ENCODE data around the gene RHBDD1.
"Not testable (repeated sequence)": the region's sequence is repeated elsewhere in the genome, so short reads cannot be mapped to it uniquely, and the experiment has no call there.

Gene RHBDD1

DNA sequence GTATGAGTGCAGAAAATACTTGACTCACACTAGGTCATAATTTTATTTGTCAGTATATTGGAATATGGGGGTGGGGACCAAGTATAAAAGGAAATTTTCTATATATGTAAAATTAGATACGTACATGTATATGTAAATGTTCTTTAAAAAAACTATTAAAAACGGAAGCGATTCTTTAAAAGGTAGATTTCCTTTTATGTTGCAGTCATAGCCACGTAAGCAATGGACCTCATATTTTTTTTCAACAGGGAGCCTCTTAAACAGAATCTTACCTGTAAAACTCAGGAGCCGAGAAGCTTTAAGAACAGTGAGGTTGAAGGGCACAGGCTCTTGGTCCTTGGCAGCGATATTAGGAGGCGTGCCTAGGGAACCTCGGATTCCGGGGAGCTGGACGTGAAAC is 3.3 kb downstream of the RHBDD1 start:
- ATAC-seq (replicated peaks; ENCODE audit: extremely low read depth, poor library complexity, severe bottlenecking), result no peak
- Mint-ChIP-seq H3K27me3 (no peaks in the 10 kb centered on the region), H3K36me3 (ENCODE audit: insufficient read depth) (peaks cover 14% of the 10 kb centered on the region), H3K4me1 (peaks cover 49% of the 10 kb centered on the region), H3K27ac (ENCODE audit: low read depth) (peak overlapping the region; percentile 62), H3K4me3 (no peak overlapping the region), H3K9me3 (no peaks in the 10 kb centered on the region)
- no peak for DNase-seq (ENCODE audit: low spot score in 2 of 2)

DNA sequence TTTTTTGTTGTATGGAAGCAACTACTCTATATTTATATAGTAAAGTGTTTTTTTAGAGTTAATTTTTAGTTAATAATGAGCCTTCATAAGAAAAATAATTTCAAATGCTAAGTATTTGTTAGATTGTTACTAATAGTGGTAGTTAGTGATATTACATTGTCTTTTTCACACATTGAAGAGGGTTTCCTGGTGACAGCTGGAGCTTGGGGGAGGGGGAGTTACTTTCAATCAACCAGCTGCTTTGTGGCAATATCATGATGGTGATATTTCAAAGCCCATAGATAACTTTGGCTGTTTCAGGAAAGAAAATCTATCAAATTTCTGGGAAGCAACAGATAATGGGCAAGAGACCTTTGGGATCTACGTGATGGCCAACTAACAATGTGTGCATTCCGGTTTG is 4.1 kb downstream of the RHBDD1 start:
- no peak overlapping the region for H3K4me3 Mint-ChIP-seq
- no peaks in the 10 kb centered on the region for H3K9me3 Mint-ChIP-seq
- H3K4me1 Mint-ChIP-seq, result peaks cover 49% of the 10 kb centered on the region
- H3K27ac Mint-ChIP-seq (ENCODE audit: low read depth), result no peak overlapping the region
- no peaks in the 10 kb centered on the region for H3K27me3 Mint-ChIP-seq
- peaks cover 14% of the 10 kb centered on the region for H3K36me3 Mint-ChIP-seq (ENCODE audit: insufficient read depth)
- DNase-seq (ENCODE audit: low spot score in 2 of 2) (no peak), ATAC-seq (replicated peaks; ENCODE audit: extremely low read depth, poor library complexity, severe bottlenecking) (no peak)

DNA sequence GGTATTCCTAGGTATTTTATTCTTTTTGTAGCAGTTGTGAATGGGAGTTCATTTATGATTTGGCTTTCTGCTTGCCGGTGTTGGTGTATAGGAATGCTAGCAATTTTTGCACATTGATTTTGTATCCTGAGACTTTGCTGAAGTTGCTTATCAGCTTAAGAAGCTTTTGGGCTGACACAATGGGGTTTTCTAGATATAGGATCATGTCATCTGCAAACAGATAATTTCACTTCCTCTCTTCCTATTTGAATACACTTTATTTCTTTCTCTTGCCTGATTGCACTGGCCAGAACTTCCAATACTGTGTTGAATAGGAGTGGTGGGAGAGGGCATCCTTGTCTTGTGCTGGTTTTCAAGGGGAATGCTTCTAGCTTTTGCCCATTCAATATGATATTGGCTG is 7.1 kb downstream of the RHBDD1 start:
- H3K4me3 Mint-ChIP-seq; H3K27ac Mint-ChIP-seq (ENCODE audit: low read depth); H3K9me3 Mint-ChIP-seq; H3K27me3 Mint-ChIP-seq; H3K36me3 Mint-ChIP-seq (ENCODE audit: insufficient read depth); ATAC-seq (replicated peaks; ENCODE audit: extremely low read depth, poor library complexity, severe bottlenecking); DNase-seq (ENCODE audit: low spot score in 2 of 2): not testable (repeated sequence)
- H3K4me1 Mint-ChIP-seq, result peaks cover 31% of the 10 kb centered on the region

DNA sequence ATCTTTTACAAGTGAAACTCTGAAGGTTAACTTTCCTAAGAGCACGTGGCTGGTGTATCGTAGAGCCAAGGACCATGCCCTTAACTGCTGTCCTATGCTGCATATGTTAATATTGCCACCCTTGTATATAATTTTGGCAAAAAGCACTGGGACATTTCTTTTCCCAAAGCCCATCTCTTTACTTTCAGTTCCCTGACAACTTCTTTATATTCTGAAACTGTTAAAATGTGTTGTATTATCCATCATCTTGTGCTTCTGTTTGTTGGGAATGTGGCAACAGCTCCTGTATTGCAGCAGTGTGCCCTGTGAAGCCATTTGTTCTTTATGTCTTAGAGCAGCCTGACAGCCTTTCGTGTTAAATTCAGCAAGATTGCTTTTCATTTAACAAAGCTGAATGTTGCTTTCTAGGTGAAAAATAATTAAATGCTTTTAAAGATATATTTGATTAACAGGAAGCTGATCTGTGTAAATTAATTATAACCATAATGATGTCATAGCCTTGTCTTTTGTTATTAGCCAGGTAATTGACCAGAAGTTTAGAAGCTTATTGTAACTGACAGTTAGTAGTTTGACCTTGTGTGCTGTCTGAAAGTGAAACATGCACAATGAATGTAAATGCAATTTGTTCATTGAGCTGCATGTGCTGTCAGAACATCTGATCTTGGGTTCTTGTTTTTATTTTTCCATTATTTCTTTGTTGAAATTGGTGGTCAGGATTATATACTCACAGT is 9.7 kb downstream of the RHBDD1 start:
- Mint-ChIP-seq H3K9me3 (no peaks in the 10 kb centered on the region), H3K36me3 (ENCODE audit: insufficient read depth) (no peaks in the 10 kb centered on the region), H3K27me3 (no peaks in the 10 kb centered on the region), H3K4me1 (peaks cover 30% of the 10 kb centered on the region), H3K27ac (ENCODE audit: low read depth) (no peak overlapping the region), H3K4me3 (no peak overlapping the region)
- ATAC-seq (replicated peaks; ENCODE audit: extremely low read depth, poor library complexity, severe bottlenecking) (no peak), DNase-seq (ENCODE audit: low spot score in 2 of 2) (no peak)

DNA sequence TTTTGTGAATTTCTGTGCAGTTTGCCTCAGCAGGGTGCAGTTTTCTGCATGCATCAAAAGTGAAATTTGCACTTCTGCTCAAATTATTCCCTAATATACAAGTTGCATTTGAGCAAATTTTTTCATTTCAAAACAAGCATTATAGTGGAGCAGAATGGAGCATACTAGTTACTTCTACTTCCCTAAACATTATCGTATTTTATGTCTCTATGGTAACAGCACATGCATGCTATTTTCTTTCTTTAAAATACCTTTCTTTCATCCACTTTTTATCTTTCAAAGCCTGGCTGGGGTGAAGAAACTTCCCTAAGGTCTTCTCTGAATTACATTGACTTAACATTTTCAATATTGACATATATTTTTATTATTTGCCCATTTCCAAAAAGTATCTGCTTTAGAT is 11.2 kb downstream of the RHBDD1 start:
- peaks cover 27% of the 10 kb centered on the region for H3K4me1 Mint-ChIP-seq
- no peak for ATAC-seq (replicated peaks; ENCODE audit: extremely low read depth, poor library complexity, severe bottlenecking)
- H3K27me3 Mint-ChIP-seq, result no peaks in the 10 kb centered on the region

DNA sequence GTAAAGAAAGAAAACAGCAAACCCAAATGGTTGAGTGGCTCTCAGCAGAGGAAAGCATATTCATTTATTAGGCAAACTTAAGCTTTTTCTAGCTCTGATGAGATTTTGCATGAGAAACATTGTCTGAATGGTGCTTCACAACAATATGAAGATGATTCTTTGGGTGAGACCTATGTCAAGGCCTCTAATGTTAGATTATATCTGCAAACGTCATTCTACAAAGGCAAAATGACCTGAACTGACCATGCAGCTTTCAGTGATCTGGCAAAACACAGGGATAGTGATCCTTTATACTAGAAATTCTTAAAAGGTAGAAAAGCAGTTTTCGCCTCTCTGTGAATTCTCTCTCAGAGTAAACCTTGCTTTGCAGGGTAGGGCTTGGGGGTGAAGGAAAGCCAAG is 11.7 kb downstream of the RHBDD1 start:
- Mint-ChIP-seq H3K4me3 (no peak overlapping the region), H3K4me1 (peaks cover 23% of the 10 kb centered on the region), H3K36me3 (ENCODE audit: insufficient read depth) (no peaks in the 10 kb centered on the region), H3K27ac (ENCODE audit: low read depth) (no peak overlapping the region), H3K9me3 (no peaks in the 10 kb centered on the region), H3K27me3 (no peaks in the 10 kb centered on the region)
- DNase-seq (ENCODE audit: low spot score in 2 of 2) (no peak), ATAC-seq (replicated peaks; ENCODE audit: extremely low read depth, poor library complexity, severe bottlenecking) (no peak)

More for the DNA sequence above, 11.2 kb downstream of the RHBDD1 start:
- no peaks in the 10 kb centered on the region for H3K9me3 Mint-ChIP-seq
- H3K36me3 Mint-ChIP-seq (ENCODE audit: insufficient read depth), result no peaks in the 10 kb centered on the region
- no peak overlapping the region for H3K27ac Mint-ChIP-seq (ENCODE audit: low read depth)
- H3K4me3 Mint-ChIP-seq, result no peak overlapping the region
- DNase-seq (ENCODE audit: low spot score in 2 of 2), result no peak

DNA sequence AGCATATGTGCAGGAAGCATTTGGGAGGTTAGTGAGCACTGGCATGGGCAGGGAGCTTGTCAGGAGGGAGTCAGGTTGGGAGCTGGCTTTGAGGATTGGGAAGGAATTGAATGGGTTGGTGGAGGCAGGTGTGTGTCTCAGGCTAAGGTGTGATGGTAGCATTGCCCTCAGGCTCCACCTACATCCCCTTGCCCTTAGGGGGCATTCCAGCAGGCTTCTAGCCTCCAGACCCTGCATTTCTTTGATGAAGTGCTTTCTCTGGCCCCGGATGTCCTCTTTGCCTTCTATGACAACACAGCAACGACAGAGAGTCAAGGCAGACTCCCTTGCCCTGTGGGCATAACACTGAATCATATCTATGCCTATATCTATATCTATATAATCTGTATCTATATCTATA is 13.5 kb downstream of the RHBDD1 start:
- peaks cover 13% of the 10 kb centered on the region for H3K4me1 Mint-ChIP-seq
- no peaks in the 10 kb centered on the region for H3K36me3 Mint-ChIP-seq (ENCODE audit: insufficient read depth)
- no peak overlapping the region for H3K27ac Mint-ChIP-seq (ENCODE audit: low read depth)
- ATAC-seq (replicated peaks; ENCODE audit: extremely low read depth, poor library complexity, severe bottlenecking) (no peak), DNase-seq (ENCODE audit: low spot score in 2 of 2) (no peak)
- no peak overlapping the region for H3K4me3 Mint-ChIP-seq
- no peaks in the 10 kb centered on the region for H3K27me3 Mint-ChIP-seq
- no peaks in the 10 kb centered on the region for H3K9me3 Mint-ChIP-seq

DNA sequence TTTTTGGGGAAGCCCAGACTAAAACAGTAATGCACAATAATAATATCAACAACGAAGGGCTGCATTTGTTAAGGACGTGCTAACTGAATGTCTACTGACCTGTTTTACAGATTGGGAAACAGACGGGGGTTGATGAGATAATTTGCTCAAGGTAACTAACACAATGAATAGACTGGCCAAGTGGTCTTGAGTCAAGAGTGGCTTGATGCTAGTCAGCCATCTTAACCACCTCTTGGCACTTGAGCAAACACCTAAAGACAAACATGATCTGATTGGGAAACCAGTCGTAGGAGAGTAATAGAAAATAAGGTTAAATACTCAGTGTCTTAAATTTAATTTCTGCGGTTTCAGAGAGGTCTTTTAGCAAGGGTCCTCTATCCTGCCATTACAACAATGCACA is 14.2 kb downstream of the RHBDD1 start:
- Mint-ChIP-seq H3K27me3 (no peaks in the 10 kb centered on the region), H3K27ac (ENCODE audit: low read depth) (no peak overlapping the region), H3K9me3 (no peaks in the 10 kb centered on the region), H3K4me3 (no peak overlapping the region), H3K36me3 (ENCODE audit: insufficient read depth) (no peaks in the 10 kb centered on the region), H3K4me1 (peaks cover 13% of the 10 kb centered on the region)
- ATAC-seq (replicated peaks; ENCODE audit: extremely low read depth, poor library complexity, severe bottlenecking) (no peak), DNase-seq (ENCODE audit: low spot score in 2 of 2) (no peak)

DNA sequence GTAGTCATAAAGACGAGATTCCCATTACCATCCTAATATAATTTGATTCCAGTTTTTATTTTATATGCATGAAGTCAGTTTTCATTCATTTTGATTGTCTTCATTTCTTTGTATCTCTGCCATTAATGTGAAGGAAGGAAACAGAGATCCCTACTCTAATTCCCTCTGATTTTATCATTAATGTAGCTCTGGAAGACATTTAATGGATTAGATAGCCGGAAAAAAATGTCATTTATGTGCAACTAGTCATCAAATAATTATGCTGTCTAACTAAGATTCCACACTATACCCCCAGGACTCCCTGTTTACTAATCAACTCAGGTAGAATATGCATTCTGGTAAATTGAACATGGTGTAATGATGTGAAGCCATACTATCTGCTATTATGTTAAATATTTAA is 19.9 kb downstream of the RHBDD1 start:
- H3K27ac Mint-ChIP-seq (ENCODE audit: low read depth), result no peak overlapping the region
- H3K9me3 Mint-ChIP-seq, result no peaks in the 10 kb centered on the region
- H3K4me1 Mint-ChIP-seq, result peaks cover 19% of the 10 kb centered on the region
- H3K4me3 Mint-ChIP-seq, result no peak overlapping the region
- no peaks in the 10 kb centered on the region for H3K27me3 Mint-ChIP-seq
- H3K36me3 Mint-ChIP-seq (ENCODE audit: insufficient read depth), result no peaks in the 10 kb centered on the region
- ATAC-seq (replicated peaks; ENCODE audit: extremely low read depth, poor library complexity, severe bottlenecking), result no peak
- no peak for DNase-seq (ENCODE audit: low spot score in 2 of 2)

DNA sequence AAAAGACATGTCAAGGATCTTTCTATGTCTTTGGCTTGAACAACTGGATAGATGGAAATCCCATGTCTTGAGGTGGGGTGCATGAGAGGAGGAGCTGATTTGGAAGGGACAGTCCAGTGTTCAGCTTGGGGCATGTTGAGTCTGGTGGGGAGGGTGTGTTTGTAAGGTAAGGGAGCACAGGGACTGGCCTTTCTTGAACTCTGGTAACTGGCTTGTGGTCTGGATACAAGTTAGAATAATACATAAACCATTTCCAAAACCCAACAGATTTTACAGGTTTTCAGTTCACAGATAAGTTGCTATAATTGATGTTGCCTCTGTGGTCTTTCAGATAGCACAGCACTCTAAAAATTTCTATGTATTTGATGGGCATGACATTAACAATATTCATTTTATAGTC is 24.2 kb downstream of the RHBDD1 start:
- no peak overlapping the region for H3K27ac Mint-ChIP-seq (ENCODE audit: low read depth)
- no peak for ATAC-seq (replicated peaks; ENCODE audit: extremely low read depth, poor library complexity, severe bottlenecking)
- DNase-seq (ENCODE audit: low spot score in 2 of 2), result no peak
- peaks cover 3% of the 10 kb centered on the region for H3K36me3 Mint-ChIP-seq (ENCODE audit: insufficient read depth)
- H3K9me3 Mint-ChIP-seq, result no peaks in the 10 kb centered on the region
- no peaks in the 10 kb centered on the region for H3K27me3 Mint-ChIP-seq
- peaks cover 29% of the 10 kb centered on the region for H3K4me1 Mint-ChIP-seq
- H3K4me3 Mint-ChIP-seq, result no peak overlapping the region

DNA sequence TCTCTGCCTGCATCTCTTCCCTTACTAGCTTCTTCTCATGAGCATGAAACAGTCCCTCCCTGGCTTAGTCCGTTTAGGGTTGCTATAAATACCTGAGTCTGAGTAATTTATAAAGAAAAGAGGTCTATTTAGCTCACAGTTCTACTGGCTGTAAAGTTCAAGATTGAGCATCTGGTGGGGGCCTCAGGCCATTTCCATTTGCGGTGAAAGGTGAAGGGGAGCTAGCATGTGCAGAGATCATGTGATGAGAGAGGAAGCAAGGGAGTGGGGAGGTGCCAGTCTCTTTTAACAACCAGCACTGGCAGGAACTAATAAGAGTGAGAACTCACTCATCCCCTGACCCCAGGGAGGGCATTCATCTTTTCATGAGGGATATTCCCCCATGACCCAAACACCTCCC is 26.8 kb downstream of the RHBDD1 start:
- peaks cover 27% of the 10 kb centered on the region for H3K4me1 Mint-ChIP-seq
- DNase-seq (ENCODE audit: low spot score in 2 of 2) (no peak), ATAC-seq (replicated peaks; ENCODE audit: extremely low read depth, poor library complexity, severe bottlenecking) (no peak)
- H3K36me3 Mint-ChIP-seq (ENCODE audit: insufficient read depth), result peaks cover 10% of the 10 kb centered on the region
- H3K27me3 Mint-ChIP-seq, result no peaks in the 10 kb centered on the region
- H3K4me3 Mint-ChIP-seq, result no peak overlapping the region
- no peak overlapping the region for H3K27ac Mint-ChIP-seq (ENCODE audit: low read depth)
- H3K9me3 Mint-ChIP-seq, result no peaks in the 10 kb centered on the region

DNA sequence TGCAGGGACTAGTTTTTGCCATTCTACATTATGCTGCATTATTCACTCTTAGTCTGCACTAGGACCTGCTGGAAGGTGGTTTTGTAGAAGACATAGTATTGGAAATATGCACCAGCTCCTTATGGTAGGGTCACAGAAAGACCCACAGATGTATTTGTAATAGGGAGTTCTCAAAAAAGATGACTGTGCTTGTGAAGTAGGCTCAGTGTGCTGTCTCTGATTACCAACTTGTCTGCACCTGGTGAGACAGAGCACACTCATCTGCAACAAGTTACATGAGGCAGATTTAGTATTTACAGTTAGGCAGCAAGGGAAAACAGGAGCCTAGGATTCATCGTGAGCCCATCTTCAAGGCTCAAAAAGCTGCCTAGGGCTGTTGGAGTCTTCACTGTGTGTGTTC is 29.4 kb downstream of the RHBDD1 start:
- ATAC-seq (replicated peaks; ENCODE audit: extremely low read depth, poor library complexity, severe bottlenecking), result no peak
- no peak for DNase-seq (ENCODE audit: low spot score in 2 of 2)
- Mint-ChIP-seq H3K4me1 (peaks cover 21% of the 10 kb centered on the region), H3K36me3 (ENCODE audit: insufficient read depth) (peaks cover 19% of the 10 kb centered on the region), H3K9me3 (no peaks in the 10 kb centered on the region), H3K4me3 (no peak overlapping the region), H3K27ac (ENCODE audit: low read depth) (no peak overlapping the region), H3K27me3 (no peaks in the 10 kb centered on the region)

DNA sequence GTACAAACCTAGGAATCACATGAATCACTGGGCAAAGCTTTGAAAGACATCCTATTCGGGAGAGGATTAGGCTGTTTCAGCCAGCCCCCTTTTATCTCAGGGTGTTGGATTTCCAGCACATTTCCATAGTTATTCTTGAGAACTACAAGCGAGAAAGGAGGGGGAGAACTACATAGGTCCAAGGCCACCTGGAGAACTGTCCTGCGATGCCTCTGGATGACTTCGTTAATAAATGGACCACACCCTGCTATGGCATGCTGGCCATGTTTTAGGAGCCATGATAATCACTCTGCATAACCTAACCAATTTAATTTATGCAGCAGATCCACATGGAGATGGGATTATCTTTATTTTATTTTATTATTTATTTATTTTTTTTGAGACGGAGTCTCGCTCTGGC is 29.9 kb downstream of the RHBDD1 start:
- H3K36me3 Mint-ChIP-seq (ENCODE audit: insufficient read depth), result peaks cover 19% of the 10 kb centered on the region
- no peak overlapping the region for H3K27ac Mint-ChIP-seq (ENCODE audit: low read depth)
- no peak overlapping the region for H3K4me3 Mint-ChIP-seq
- no peaks in the 10 kb centered on the region for H3K27me3 Mint-ChIP-seq
- DNase-seq (ENCODE audit: low spot score in 2 of 2) (no peak), ATAC-seq (replicated peaks; ENCODE audit: extremely low read depth, poor library complexity, severe bottlenecking) (no peak)
- H3K4me1 Mint-ChIP-seq, result peaks cover 19% of the 10 kb centered on the region
- H3K9me3 Mint-ChIP-seq, result no peaks in the 10 kb centered on the region

Data from central memory CD8-positive, alpha-beta T cell (primary cell).